ENCODE results near the gene DNTT. TPM values are rescaled to one million over a fixed set of nuclear protein-coding genes. Genes with fewer than 3 reads are reported as not detected.
A peak's percentile ranks its signal among the peaks of the same experiment; 100 is the strongest.

DNTT gene
- total RNA-seq, 2 experiments from 2014 or later = 0.16 to 0.32 TPM

- DNase-seq (ENCODE audit: low spot score) = peak; percentile 49
- no peak overlapping the region for H3K27ac ChIP-seq (ENCODE audit: low read depth, low read length, poor library complexity, severe bottlenecking)
- H3K9me3 ChIP-seq (ENCODE audit: low read length) = no peaks in the 10 kb centered on the region
- no peaks in the 10 kb centered on the region for H3K79me2 ChIP-seq (ENCODE audit: insufficient read depth, low read depth, low read length)
- intact Hi-C loops (cut with micrococcal nuclease; ENCODE audit: unreplicated experiment) = loop anchor here (10.0 kb wide), 1 partner anchor 452 kb away; no protein-coding TSS in a partner anchor
- H3K4me2 ChIP-seq (ENCODE audit: low read length) = no peak overlapping the region
- POLR2A ChIA-PET = interaction anchor here (1.2 to 1.7 kb wide), 3 partner anchors 13 to 26 kb away, joined by 3 to 5 read pairs (median 3); partner anchors contain the start of gene DNTT
- H3K4me3 ChIP-seq (ENCODE audit: low read depth, low read length, poor library complexity, severe bottlenecking) = no peak overlapping the region
- no peaks in the 10 kb centered on the region for H4K20me1 ChIP-seq (ENCODE audit: insufficient read depth, low read length)
- CTCF ChIA-PET (ENCODE audit: unreplicated experiment) = interaction anchor here (0.6 to 0.9 kb wide), 2 partner anchors 9 to 47 kb away, joined by 3 to 4 read pairs; no protein-coding TSS in a partner anchor
- no peak overlapping the region for H2AFZ ChIP-seq (ENCODE audit: low read length)
- H3K36me3 ChIP-seq (ENCODE audit: insufficient read depth, low read length) = no peaks in the 10 kb centered on the region
- TF ChIP-seq CTCF (conservative IDR thresholded peaks at IDR 0.05; ENCODE audit: low read length) = peak; percentile 72
- TF ChIP-seq EZH2phosphoT487 (IDR thresholded peaks at IDR 0.05; ENCODE audit: borderline replicate concordance, low read depth, low read length) = no peak
- H3K9me2 ChIP-seq (ENCODE audit: insufficient read depth, low read length) = no peaks in the 10 kb centered on the region
- BruUV-seq (replicated peaks) = no TSS peak
- peaks cover 10% of the 10 kb centered on the region for H3K4me1 ChIP-seq (ENCODE audit: insufficient read depth, low read length, poor library complexity, severe bottlenecking)
Measured at GRCh38 chr10:96317067-96317833, 13.0 kb downstream of the DNTT start.

- ChIA-PET CTCF (ENCODE audit: unreplicated experiment) (interaction anchor here (1.1 kb wide), 1 partner anchor 10 kb away, joined by 5 read pairs; no protein-coding TSS in a partner anchor), POLR2A (interaction anchor here (0.6 to 1.1 kb wide), 5 partner anchors 15 to 307 kb away, joined by 3 to 4 read pairs (median 3); no protein-coding TSS in a partner anchor)
- intact Hi-C loops (cut with micrococcal nuclease; ENCODE audit: unreplicated experiment) = loop anchor here (10.0 kb wide), 1 partner anchor 455 kb away; no protein-coding TSS in a partner anchor
- no peaks in the 10 kb centered on the region for H4K20me1 ChIP-seq (ENCODE audit: insufficient read depth, low read length)
- TF ChIP-seq CTCF (conservative IDR thresholded peaks at IDR 0.05; ENCODE audit: low read length) = no peak
- no peak for TF ChIP-seq EZH2phosphoT487 (IDR thresholded peaks at IDR 0.05; ENCODE audit: borderline replicate concordance, low read depth, low read length)
- H3K4me3 ChIP-seq (ENCODE audit: low read depth, low read length, poor library complexity, severe bottlenecking) = no peak overlapping the region
- peak overlapping the region; percentile 7; the same call in 1 of the 2 replicates for H3K4me2 ChIP-seq (ENCODE audit: low read length)
- no peaks in the 10 kb centered on the region for H3K79me2 ChIP-seq (ENCODE audit: insufficient read depth, low read depth, low read length)
- H3K9me2 ChIP-seq (ENCODE audit: insufficient read depth, low read length) = no peaks in the 10 kb centered on the region
- no peaks in the 10 kb centered on the region for H3K9me3 ChIP-seq (ENCODE audit: low read length)
- H3K27ac ChIP-seq (ENCODE audit: low read depth, low read length, poor library complexity, severe bottlenecking) = no peak overlapping the region
- no TSS peak for BruUV-seq (replicated peaks)
- H2AFZ ChIP-seq (ENCODE audit: low read length) = peak overlapping the region; percentile 36; the same call in 1 of the 2 replicates
- H3K36me3 ChIP-seq (ENCODE audit: insufficient read depth, low read length) = no peaks in the 10 kb centered on the region
- peaks cover 10% of the 10 kb centered on the region for H3K4me1 ChIP-seq (ENCODE audit: insufficient read depth, low read length, poor library complexity, severe bottlenecking)
- no peak for DNase-seq (ENCODE audit: low spot score)
Measured at GRCh38 chr10:96319754-96320474, 15.7 kb downstream of the DNTT start.

All from OCI-LY7 (cell line).